ENCODE data around the gene SLC2A1. TPM values are rescaled to one million over a fixed set of nuclear protein-coding genes. Genes with fewer than 3 reads are reported as not detected.

SLC2A1 gene
- total and polyA plus RNA-seq, 9 of the 15 experiments (the other 6 are each of a cell fraction or from before 2014, with no cell fraction given) = 12.6 to 153 (median 48.0) TPM

- Histone ChIP-seq H2AFZ (ENCODE audit: low read depth, low read length) (no peak overlapping the region), H3K27me3 (ENCODE audit: control insufficient read depth in 2 of 2, insufficient read depth in 2 of 2, low read length in 2 of 2) (no peaks in the 10 kb centered on the region), H3K9me3 (replicated peaks; ENCODE audit: control insufficient read depth, insufficient read depth, low read depth, low read length) (0 out of 2 replicates have a peak, but pooled peaks cover 2% of the 10 kb centered on the region), H3K9ac (ENCODE audit: insufficient read depth in 1 of 2, low read depth in 2 of 2, low read length in 2 of 2) (no peak overlapping the region), H3K4me3 (no peak overlapping the region), H3K4me1 (replicated peaks in 1 of 2; ENCODE audit: control insufficient read depth in 2 of 2, insufficient read depth in 2 of 2, low read length in 2 of 2) (peaks cover 18 to 31% of the 10 kb centered on the region in 2 experiments), H3K4me2 (ENCODE audit: insufficient read depth, low read length) (no peak overlapping the region), H3K27ac (ENCODE audit: extremely low read depth, low read depth, low read length) (no peak overlapping the region), H3K9me1 (ENCODE audit: control insufficient read depth, insufficient read depth, low read length) (no peaks in the 10 kb centered on the region), H3K79me2 (ENCODE audit: control insufficient read depth, insufficient read depth, low read length) (no peaks in the 10 kb centered on the region), H4K20me1 (replicated peaks; ENCODE audit: control insufficient read depth, insufficient read depth, low read length) (no peaks in the 10 kb centered on the region), H3K36me3 (ENCODE audit: control insufficient read depth, insufficient read depth, low read length) (no peaks in the 10 kb centered on the region)
- FAIRE-seq = no peak
- BruUV-seq (replicated peaks) = no TSS peak
- ChIA-PET CTCF (ENCODE audit: low intra/inter-chr PET ratio) (no interaction called here), POLR2A (no interaction called here)
- no peak for DNase-seq (ENCODE audit: extremely low read depth in 1 of 4, low spot score in 3 of 4)
- no peak for ATAC-seq
- WGBS (ENCODE audit: insufficient coverage, low coverage, missing lambda C conversion rate) = 64% methylated on average over 3 of the region's 3 CpGs
- intact Hi-C loops (cut with micrococcal nuclease) (no loop called here), in situ Hi-C loops (cut with MboI) (no loop called here)
- TF ChIP-seq ZBTB8A (IDR thresholded peaks at IDR 0.05; ENCODE audit: partially characterized antibody) (no peak), BCOR (IDR thresholded peaks at IDR 0.05) (no peak), TRIM28 (IDR thresholded peaks at IDR 0.05) (peak; percentile 58; the same call in 1 of the 2 replicates), BRF2 (IDR thresholded peaks at IDR 0.05; ENCODE audit: borderline replicate concordance, insufficient read depth, insufficient read length) (no peak), RBM39 (optimal IDR thresholded peaks at IDR 0.05; ENCODE audit: low read depth, low read length) (no peak), FOXO4 (CRISPR knock-in tag; IDR thresholded peaks at IDR 0.05) (no peak), ZNF316 (IDR thresholded peaks at IDR 0.05) (peak; percentile 82), MTA3 (IDR thresholded peaks at IDR 0.05; ENCODE audit: borderline replicate concordance) (no peak), TRIM24 (IDR thresholded peaks at IDR 0.05) (0 out of 4 replicates have a peak, but pooled peaks of 1 of the 2 experiments have one; percentile 15)
Observed at GRCh38 chr1:42968654-42969053, 10.0 kb upstream of the SLC2A1 start.
